GM10266 (cell line): ENCODE measurements around the gene HUWE1.

Source experiments
- DNase-seq: peaks from one replicate; pipeline ENCODE4 v3.0.0; 2012; ENCODE audit errors: extremely low spot score
- TF ChIP-seq, protein P1 (sequence below): IDR thresholded peaks from 2 replicates; pipeline ENCODE4 v1.5.1; 2012; ENCODE audit warnings: mild to moderate bottlenecking, low read depth; ENCODE audit not compliant: control insufficient read depth, insufficient read depth; ENCODE audit errors: missing control alignments

HUWE1 gene

DNA sequence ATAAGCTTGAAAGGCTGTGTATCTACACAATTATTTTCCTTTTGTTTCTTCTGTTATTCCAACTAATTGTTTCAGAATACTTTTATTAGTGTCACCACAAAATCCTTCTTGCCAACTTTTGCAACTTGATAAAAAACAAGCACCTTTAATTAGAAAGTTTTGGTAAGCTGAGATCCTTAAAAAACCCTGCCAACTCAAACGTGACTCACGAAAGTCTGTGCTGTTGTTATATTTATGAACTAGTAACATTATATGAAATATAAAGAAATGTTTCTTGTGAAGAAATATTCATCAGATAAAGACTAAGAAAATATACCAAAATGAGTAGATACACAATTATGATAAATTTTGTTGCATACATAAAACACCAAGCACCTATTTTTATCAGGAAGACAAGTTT lies 49.0 kb downstream of the HUWE1 start:
- TF ChIP-seq, protein P1, sequence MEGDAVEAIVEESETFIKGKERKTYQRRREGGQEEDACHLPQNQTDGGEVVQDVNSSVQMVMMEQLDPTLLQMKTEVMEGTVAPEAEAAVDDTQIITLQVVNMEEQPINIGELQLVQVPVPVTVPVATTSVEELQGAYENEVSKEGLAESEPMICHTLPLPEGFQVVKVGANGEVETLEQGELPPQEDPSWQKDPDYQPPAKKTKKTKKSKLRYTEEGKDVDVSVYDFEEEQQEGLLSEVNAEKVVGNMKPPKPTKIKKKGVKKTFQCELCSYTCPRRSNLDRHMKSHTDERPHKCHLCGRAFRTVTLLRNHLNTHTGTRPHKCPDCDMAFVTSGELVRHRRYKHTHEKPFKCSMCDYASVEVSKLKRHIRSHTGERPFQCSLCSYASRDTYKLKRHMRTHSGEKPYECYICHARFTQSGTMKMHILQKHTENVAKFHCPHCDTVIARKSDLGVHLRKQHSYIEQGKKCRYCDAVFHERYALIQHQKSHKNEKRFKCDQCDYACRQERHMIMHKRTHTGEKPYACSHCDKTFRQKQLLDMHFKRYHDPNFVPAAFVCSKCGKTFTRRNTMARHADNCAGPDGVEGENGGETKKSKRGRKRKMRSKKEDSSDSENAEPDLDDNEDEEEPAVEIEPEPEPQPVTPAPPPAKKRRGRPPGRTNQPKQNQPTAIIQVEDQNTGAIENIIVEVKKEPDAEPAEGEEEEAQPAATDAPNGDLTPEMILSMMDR, result no peak
- no peak for DNase-seq

DNA sequence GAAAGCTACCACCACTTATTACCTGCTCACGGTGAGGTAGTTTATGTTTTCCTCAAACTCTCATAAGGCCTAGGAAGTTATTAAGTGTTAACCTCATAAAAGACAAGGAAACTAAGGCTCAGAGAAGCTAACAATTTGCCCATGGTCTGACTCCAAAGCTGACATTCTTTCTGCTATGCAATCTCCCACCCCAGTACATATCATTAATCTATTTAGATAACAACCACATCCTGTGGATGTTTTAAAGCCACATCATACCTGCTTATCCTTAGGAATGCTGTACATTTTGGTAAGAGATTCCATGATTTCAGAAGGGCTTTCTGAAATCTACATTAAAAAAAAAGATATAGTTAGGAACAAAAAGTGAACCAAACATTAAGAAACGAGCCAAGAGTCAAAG lies 55.4 kb downstream of the HUWE1 start:
- TF ChIP-seq, protein P1, result no peak

DNA sequence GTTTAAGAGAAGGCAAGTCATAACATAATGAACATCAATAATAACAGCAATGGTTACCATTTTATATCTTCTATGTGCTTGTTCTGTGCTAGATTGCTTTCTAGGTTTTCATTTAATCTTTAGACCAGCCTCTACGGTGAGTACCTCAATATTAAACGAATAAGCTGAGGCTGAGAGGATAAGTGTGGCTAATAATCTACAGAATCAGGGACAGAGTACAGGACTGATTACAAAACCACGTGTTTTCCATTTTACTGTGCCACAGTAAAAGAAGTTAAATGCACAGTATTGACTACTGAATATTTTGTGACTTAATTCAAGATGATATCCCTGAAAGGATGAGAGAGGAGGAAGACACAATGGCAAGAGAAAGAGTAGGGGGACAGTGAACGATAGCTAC lies 56.3 kb downstream of the HUWE1 start:
- TF ChIP-seq, protein P1, result no peak
- DNase-seq, result no peak

More for the DNA sequence above, 55.4 kb downstream of the HUWE1 start:
- DNase-seq, result no peak

DNA sequence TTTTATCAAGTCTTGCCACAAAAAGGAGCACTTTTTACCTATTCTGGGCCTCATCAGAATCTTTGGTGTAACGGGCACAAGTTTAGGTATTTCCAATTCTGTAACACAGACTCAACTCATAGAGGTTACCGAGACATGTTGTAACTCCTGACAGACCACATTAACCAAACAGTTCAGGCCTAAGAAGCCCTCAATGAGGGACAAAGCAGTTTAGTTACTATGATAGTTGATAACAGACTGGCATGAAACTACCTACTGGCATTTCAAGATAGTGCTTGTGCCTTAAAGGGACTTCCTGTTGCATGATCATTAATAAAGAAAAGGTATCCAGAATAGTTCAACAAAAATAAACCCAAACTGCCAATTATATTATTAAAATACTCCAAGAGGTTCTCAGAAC lies 64.1 kb downstream of the HUWE1 start:
- TF ChIP-seq, protein P1, result no peak
- no peak for DNase-seq

DNA sequence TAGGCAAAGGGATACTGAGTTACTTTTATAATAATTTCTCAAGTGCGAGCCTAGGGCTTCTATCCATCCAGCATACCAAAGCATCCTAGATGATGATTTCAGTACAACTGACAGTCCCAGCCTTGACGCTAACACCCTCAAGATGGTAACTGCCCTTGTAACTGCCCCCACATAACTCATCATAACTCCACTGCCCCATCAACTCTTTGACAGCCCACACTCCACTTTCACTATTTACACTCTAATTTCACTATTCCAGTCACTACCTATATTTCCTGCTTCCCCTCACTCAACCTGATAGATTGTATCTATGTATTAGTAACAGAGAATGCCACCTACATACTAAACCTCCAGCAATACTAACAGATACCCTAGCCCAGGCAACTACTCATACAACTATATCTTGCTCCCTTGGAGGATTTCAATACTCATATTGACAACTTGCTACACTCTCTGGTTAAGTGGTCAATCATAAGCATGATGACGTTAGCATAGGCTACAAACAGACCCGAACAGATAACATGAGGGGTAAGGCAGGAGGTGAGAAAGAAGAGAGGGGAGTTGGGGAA lies 65.0 kb downstream of the HUWE1 start:
- TF ChIP-seq, protein P1, result no peak
- DNase-seq, result no peak

DNA sequence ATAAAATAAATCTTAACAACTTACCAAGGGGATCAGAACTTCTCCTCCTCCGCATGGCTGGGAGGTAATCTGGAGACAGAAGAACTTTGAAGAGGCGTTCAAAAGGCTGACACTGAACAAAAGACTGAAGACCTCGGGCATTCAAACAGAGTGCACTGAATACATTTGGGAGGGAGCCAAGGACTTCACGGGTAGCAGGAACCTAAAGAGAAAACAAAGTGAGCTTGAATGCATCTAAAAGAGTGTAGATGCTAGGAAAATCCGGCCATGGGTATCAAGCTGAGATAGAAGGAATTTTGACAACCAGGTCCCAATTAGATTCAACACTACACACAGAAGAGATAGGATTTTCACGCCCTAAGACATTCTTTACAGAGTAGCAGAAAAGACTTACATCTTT lies 69.6 kb downstream of the HUWE1 start:
- DNase-seq, result no peak
- TF ChIP-seq, protein P1, result no peak

DNA sequence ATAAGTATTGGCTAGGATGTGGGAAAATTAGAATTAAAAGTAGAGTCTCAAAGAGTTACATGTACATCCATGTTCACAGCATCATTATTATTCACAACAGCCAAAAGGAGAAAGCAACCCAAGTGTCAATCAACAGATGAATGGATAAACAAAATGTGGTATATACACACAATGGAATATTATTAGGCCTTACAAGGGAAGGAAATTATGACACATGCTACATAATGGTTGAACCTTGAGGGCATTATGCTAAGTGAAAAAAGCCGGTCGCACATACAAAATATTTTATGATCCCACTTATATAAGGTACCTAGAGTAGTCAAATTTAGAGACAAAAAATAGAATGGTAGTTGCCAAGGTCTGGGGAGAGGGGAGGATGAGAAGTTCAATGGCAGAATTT lies 80.1 kb downstream of the HUWE1 start:
- DNase-seq, result no peak
- TF ChIP-seq, protein P1, result no peak
